GM10248 (cell line): Measurements from ENCODE around the gene HPS3.
A peak's percentile ranks its signal among the peaks of the same experiment; 100 is the strongest.
"Not testable (repeated sequence)": the region's sequence is repeated elsewhere in the genome, so short reads cannot be mapped to it uniquely, and the experiment has no call there.

Source experiments
- CTCF ChIA-PET: fragments of 300-600 bp; sonication (Branson Sonifier 250); formaldehyde crosslinking; extraction: SDS; loops from one replicate; lab custom pipeline; 2021; ENCODE audit warnings: antibody characterized with exemption; lab: Yijun Ruan, JAX
- POLR2A ChIA-PET: fragments of 350-650 bp; sonication (Branson Sonifier 250); formaldehyde crosslinking; extraction: SDS; loops from one replicate; lab custom pipeline; 2020; ENCODE audit warnings: antibody characterized with exemption; lab: Yijun Ruan, JAX
- DNase-seq: peaks from one replicate; pipeline ENCODE4 v3.0.0; 2012; ENCODE audit errors: extremely low spot score
- CTCF ChIP-seq: IDR thresholded peaks from 2 replicates; pipeline ENCODE4 v1.5.1; 2012; ENCODE audit warnings: mild to moderate bottlenecking, low read depth; ENCODE audit errors: extremely low read depth, missing control alignments, control extremely low read depth

The HPS3 gene

GRCh38 chr3:149087208-149087607 is 42.2 kb upstream of the HPS3 start:
- CTCF ChIA-PET: interaction anchor here (1.4 to 2.3 kb wide), 3 partner anchors 10 to 33 kb away, joined by 5 to 11 read pairs (median 7); no protein-coding TSS in a partner anchor
- no peak for TF ChIP-seq CTCF
- POLR2A ChIA-PET: no interaction called here
- DNase-seq: no peak

GRCh38 chr3:149089395-149089794 is 40.0 kb upstream of the HPS3 start:
- ChIA-PET CTCF (interaction anchor here (1.3 kb wide), 1 partner anchor 28 kb away, joined by 3 read pairs; no protein-coding TSS in a partner anchor), POLR2A (no interaction called here)
- no peak for DNase-seq
- no peak for TF ChIP-seq CTCF

GRCh38 chr3:149090461-149090860 is 39.0 kb upstream of the HPS3 start:
- no peak for DNase-seq
- no peak for TF ChIP-seq CTCF
- ChIA-PET CTCF (interaction anchor here (1.2 to 1.9 kb wide), 5 partner anchors 22 to 185 kb away, joined by 3 to 12 read pairs (median 4); no protein-coding TSS in a partner anchor), POLR2A (no interaction called here)

- ChIA-PET CTCF (interaction anchor here (1.0 to 1.9 kb wide), 5 partner anchors 22 to 184 kb away, joined by 3 to 12 read pairs (median 4); no protein-coding TSS in a partner anchor), POLR2A (no interaction called here)
- peak; percentile 32 for DNase-seq
- no peak for TF ChIP-seq CTCF
Observed at GRCh38 chr3:149090907-149091306, 38.5 kb upstream of the HPS3 start.

GRCh38 chr3:149091983-149092382 is 37.5 kb upstream of the HPS3 start:
- ChIA-PET CTCF (interaction anchor here (1.0 to 1.9 kb wide), 3 partner anchors 29 to 183 kb away, joined by 3 to 7 read pairs (median 3); no protein-coding TSS in a partner anchor), POLR2A (no interaction called here)
- DNase-seq: no peak
- TF ChIP-seq CTCF: no peak

GRCh38 chr3:149095487-149095886 is 34.0 kb upstream of the HPS3 start:
- ChIA-PET POLR2A (no interaction called here), CTCF (interaction anchor here (0.9 to 3.4 kb wide), 2 partner anchors 25 to 177 kb away, joined by 3 to 20 read pairs; no protein-coding TSS in a partner anchor)
- peak; percentile 64 for DNase-seq
- no peak for TF ChIP-seq CTCF

GRCh38 chr3:149097987-149098386 is 31.5 kb upstream of the HPS3 start:
- POLR2A ChIA-PET, DNase-seq: not testable (repeated sequence)
- CTCF ChIA-PET: interaction anchor here (1.5 to 1.7 kb wide), 2 partner anchors 25 to 108 kb away, joined by 4 read pairs; no protein-coding TSS in a partner anchor
